Mesendoderm (in vitro differentiated cells): ENCODE measurements around the gene RABGGTB.
"Not testable (repeated sequence)": the region's sequence is repeated elsewhere in the genome, so short reads cannot be mapped to it uniquely, and the experiment has no call there.

Source experiments
- DNase-seq: peaks from one replicate; pipeline ENCODE4 v3.0.0; 2013
- H2AK5ac ChIP-seq: 2 replicates; pipeline ENCODE4 v1.6.1; 2013; ENCODE audit warnings: low read length, inconsistent platforms
- H2BK120ac ChIP-seq: 2 replicates; pipeline ENCODE4 v1.6.1; 2013; ENCODE audit warnings: low read depth, mild to moderate bottlenecking, low read length, moderate library complexity, mixed read lengths
- H2BK15ac ChIP-seq: replicated peaks from 2 replicates; pipeline ENCODE4 v1.6.1; 2013; ENCODE audit warnings: low read depth, mild to moderate bottlenecking, moderate library complexity
- H2BK5ac ChIP-seq: 2 replicates; pipeline ENCODE4 v1.6.1; 2013; ENCODE audit warnings: low read length, inconsistent platforms
- H3K18ac ChIP-seq: 2 replicates; pipeline ENCODE4 v1.6.1; 2013; ENCODE audit warnings: mild to moderate bottlenecking, low read length, mixed read lengths
- H3K23ac ChIP-seq: one replicate; pipeline ENCODE4 v1.6.1; 2013; ENCODE audit warnings: low read length
- H3K27ac ChIP-seq: 2 replicates; pipeline ENCODE4 v1.5.1; 2013; ENCODE audit warnings: low read depth, mild to moderate bottlenecking, inconsistent platforms, low read length, moderate library complexity
- H3K27me3 ChIP-seq: 2 replicates; pipeline ENCODE4 v1.6.1; 2013; ENCODE audit warnings: low read length, control low read depth, mild to moderate bottlenecking, inconsistent platforms; ENCODE audit not compliant: insufficient read depth, poor library complexity
- H3K36me3 ChIP-seq: 2 replicates; pipeline ENCODE4 v1.6.1; 2013; ENCODE audit warnings: low read length, inconsistent platforms; ENCODE audit not compliant: control insufficient read depth, insufficient read depth
- H3K4ac ChIP-seq: one replicate; pipeline ENCODE4 v1.6.1; 2013; ENCODE audit warnings: low read depth, mild to moderate bottlenecking, low read length, moderate library complexity
- H3K4me1 ChIP-seq: 2 replicates; pipeline ENCODE4 v1.6.1; 2013; ENCODE audit warnings: low read depth, low read length, inconsistent platforms; ENCODE audit not compliant: control insufficient read depth
- H3K4me2 ChIP-seq: 2 replicates; pipeline ENCODE4 v1.6.1; 2013; ENCODE audit warnings: low read length
- H3K4me3 ChIP-seq: 2 replicates; pipeline ENCODE4 v1.5.1; 2013; ENCODE audit warnings: mild to moderate bottlenecking, low read length
- H3K56ac ChIP-seq: one replicate; pipeline ENCODE4 v1.6.1; 2013; ENCODE audit warnings: low read length
- H3K79me1 ChIP-seq: 2 replicates; pipeline ENCODE4 v1.6.1; 2013; ENCODE audit warnings: low read length, inconsistent platforms
- H3K79me2 ChIP-seq: 2 replicates; pipeline ENCODE4 v1.6.1; 2013; ENCODE audit warnings: mild to moderate bottlenecking, low read length; ENCODE audit not compliant: control insufficient read depth, insufficient read depth
- H3K9ac ChIP-seq: 2 replicates; pipeline ENCODE4 v1.6.1; 2013; ENCODE audit warnings: low read length, inconsistent platforms
- H4K5ac ChIP-seq: one replicate; pipeline ENCODE4 v1.6.1; 2013; ENCODE audit warnings: low read length
- H4K8ac ChIP-seq: one replicate; pipeline ENCODE4 v1.6.1; 2013; ENCODE audit warnings: low read depth, mild to moderate bottlenecking, control low read depth, low read length, moderate library complexity
- WGBS: extraction: QIAGEN DNeasy Blood & Tissue Kit; methylation state at CpG from one replicate; pipeline ENCODE4 v1.1.7; 2013; ENCODE audit warnings: low lambda C conversion rate, missing lambda C conversion rate; ENCODE audit not compliant: insufficient coverage; ENCODE audit errors: extremely low coverage; 5-methylcytosine and 5-hydroxymethylcytosine counted together

The RABGGTB gene

DNA sequence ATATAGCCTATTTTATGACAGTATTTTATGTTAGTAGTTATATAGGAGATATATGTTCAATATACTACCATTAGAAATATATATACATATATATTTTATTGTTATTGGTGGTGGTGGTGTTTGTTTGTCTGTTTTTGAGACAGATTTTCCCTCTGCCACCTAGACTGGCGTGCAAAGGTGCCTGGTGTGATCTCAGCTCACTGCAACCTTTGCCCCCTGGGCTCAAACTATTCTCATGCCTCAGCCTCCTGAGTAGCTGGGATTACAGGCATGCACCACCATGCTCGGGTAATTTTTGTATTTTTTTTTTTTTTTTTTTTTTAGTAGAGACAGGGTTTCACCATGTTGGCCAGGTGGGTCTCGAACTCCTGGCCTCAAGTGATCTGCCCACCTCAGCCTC is 24.1 kb downstream of the RABGGTB start:
- DNase-seq, H3K4me1 ChIP-seq, H2BK15ac ChIP-seq, H3K9ac ChIP-seq, H3K79me2 ChIP-seq, H2BK120ac ChIP-seq, H2AK5ac ChIP-seq, H3K79me1 ChIP-seq, H3K4me2 ChIP-seq, H3K27ac ChIP-seq, H4K8ac ChIP-seq, H3K36me3 ChIP-seq, H4K5ac ChIP-seq, H3K18ac ChIP-seq, H3K56ac ChIP-seq, H3K23ac ChIP-seq, H3K4ac ChIP-seq, H3K4me3 ChIP-seq, H2BK5ac ChIP-seq, H3K27me3 ChIP-seq: not testable (repeated sequence)
- WGBS, result no CpG with 5 or more reads among the region's 3 CpGs

DNA sequence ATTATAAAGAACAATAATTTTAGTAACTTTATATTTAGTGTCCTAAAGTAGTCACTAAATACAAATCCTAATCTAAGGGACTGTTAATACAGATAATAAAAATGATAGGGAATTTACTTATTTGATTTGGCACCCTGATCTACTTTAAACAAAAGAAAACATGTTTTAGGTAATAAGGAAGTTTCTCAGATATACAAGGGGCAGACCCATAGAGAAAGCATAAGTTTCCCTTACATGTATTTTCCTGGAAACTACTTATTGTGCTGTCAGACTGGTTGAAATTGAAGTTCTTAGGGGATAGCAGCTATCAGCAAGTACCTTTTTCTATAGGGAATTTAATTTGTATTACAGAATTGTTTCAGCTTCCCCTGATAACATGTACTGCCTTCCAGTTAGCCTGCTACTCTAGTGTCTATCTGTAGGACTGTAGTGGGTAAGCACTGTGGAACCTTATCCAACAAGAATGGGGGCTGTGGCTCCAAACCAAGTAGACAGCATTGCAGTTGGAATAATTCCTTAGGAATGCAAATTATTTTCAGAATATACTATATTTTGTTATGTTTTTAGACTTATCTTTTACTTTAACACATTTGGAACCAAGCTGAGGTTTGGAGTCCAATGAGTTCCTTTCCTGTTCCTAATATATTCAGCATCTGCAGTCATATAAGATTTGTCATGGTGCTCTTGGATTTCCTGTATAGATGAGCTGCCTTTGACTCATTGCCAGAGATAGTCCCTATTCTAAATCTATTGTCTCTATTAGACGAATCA is 25.3 kb downstream of the RABGGTB start:
- H3K79me1 ChIP-seq, result no peaks in the 10 kb centered on the region
- no peaks in the 10 kb centered on the region for H3K36me3 ChIP-seq
- H3K23ac ChIP-seq, result no peak overlapping the region
- no peaks in the 10 kb centered on the region for H3K27me3 ChIP-seq
- no peak overlapping the region for H2BK120ac ChIP-seq
- H2BK5ac ChIP-seq, result no peak overlapping the region
- no peak overlapping the region for H2AK5ac ChIP-seq
- no peaks in the 10 kb centered on the region for H3K4me1 ChIP-seq
- no peak overlapping the region for H2BK15ac ChIP-seq
- no peak overlapping the region for H3K56ac ChIP-seq
- no CpG with 5 or more reads among the region's 1 CpG for WGBS
- H3K79me2 ChIP-seq, result no peaks in the 10 kb centered on the region
- no peak for DNase-seq
- no peak overlapping the region for H3K18ac ChIP-seq
- H4K8ac ChIP-seq, result no peak overlapping the region
- H3K4me3 ChIP-seq, result no peak overlapping the region
- H3K9ac ChIP-seq, result no peak overlapping the region
- no peak overlapping the region for H4K5ac ChIP-seq
- H3K4me2 ChIP-seq, result no peak overlapping the region
- no peak overlapping the region for H3K27ac ChIP-seq
- no peak overlapping the region for H3K4ac ChIP-seq

DNA sequence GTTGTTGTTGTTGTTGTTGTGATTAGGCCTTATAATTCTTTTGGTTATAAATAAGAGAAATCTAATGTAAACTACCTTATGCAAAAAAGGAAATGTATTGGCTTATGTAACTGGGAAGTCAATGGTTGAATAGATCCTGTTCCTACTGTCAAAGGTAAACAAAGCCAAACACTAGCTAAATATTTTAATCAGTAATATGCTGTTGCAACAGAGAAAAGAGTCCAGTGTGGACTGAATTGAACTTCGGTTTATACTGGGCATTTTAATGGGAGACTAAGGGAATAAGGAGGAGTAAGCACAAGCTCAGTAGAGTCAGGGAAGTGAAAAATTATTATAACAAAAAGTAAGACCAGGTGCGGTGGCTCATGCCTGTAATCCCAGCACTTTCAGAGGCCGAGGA is 26.0 kb downstream of the RABGGTB start:
- no peak overlapping the region for H2BK120ac ChIP-seq
- no peak overlapping the region for H3K4ac ChIP-seq
- no peak overlapping the region for H3K56ac ChIP-seq
- no peak overlapping the region for H2AK5ac ChIP-seq
- no peak overlapping the region for H2BK5ac ChIP-seq
- H3K4me1 ChIP-seq, result no peaks in the 10 kb centered on the region
- no peaks in the 10 kb centered on the region for H3K79me2 ChIP-seq
- no peaks in the 10 kb centered on the region for H3K79me1 ChIP-seq
- H3K9ac ChIP-seq, result no peak overlapping the region
- no peak overlapping the region for H3K18ac ChIP-seq
- H3K36me3 ChIP-seq, result no peaks in the 10 kb centered on the region
- no peak overlapping the region for H4K8ac ChIP-seq
- no peak overlapping the region for H2BK15ac ChIP-seq
- H3K4me3 ChIP-seq, result no peak overlapping the region
- no CpG with 5 or more reads among the region's 3 CpGs for WGBS
- no peaks in the 10 kb centered on the region for H3K27me3 ChIP-seq
- H3K4me2 ChIP-seq, result no peak overlapping the region
- H3K23ac ChIP-seq, result no peak overlapping the region
- no peak overlapping the region for H3K27ac ChIP-seq
- H4K5ac ChIP-seq, result no peak overlapping the region
- DNase-seq, result no peak

DNA sequence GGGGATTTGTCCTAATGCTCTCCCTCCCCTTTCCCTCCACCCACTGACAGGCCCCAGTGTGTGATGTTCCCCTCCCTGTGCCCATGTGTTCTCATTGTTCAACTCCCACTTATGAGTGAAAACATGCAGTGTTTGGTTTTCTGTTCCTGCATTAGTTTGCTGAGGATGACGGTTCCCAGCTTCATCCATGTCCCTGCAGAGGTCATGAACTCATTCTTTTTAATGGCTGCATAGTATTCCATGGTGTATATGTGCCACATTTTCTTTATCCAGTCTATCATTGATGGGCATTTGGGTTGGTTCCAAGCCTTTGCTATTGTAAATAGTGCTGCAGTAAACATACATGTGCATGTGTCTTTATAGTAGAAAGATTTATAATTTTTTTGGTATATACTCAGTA is 37.5 kb downstream of the RABGGTB start:
- not testable (repeated sequence) for H2BK15ac ChIP-seq, H3K27ac ChIP-seq, DNase-seq, H3K4me1 ChIP-seq, H3K18ac ChIP-seq, H4K8ac ChIP-seq, H3K9ac ChIP-seq, H2BK5ac ChIP-seq, H3K4me3 ChIP-seq, H3K79me1 ChIP-seq, H3K4ac ChIP-seq, H3K56ac ChIP-seq, H2AK5ac ChIP-seq, H2BK120ac ChIP-seq, H3K79me2 ChIP-seq, H3K23ac ChIP-seq, H3K4me2 ChIP-seq, H4K5ac ChIP-seq, H3K27me3 ChIP-seq, H3K36me3 ChIP-seq
- no CpG with 5 or more reads among the region's 1 CpG for WGBS

DNA sequence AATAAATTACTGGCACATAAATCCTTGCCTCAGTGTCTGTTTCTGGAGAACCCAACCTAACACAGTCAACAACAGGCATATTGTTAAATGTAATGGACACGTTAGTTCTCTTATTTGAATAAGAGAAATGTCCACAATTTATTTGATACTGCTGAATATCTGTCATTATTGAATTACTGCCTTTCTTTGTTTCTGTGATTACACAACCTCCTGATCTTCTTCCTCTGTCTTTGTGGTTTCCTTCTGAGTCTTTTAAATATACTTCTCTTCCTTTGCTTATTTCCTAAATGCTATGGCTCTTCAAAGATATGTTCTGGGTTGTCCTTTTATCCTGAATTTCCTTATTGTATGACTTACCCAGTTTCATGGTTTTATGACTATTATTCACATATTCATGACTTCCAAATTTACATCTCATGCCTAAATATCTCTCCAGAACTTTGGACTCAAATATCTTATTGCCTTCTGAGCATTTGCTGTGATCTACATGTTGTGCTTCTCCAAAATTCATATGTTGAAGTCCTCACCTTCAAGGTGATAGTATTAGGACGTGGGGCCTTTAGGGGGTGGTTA is 50.6 kb downstream of the RABGGTB start:
- no peak for DNase-seq
- Histone ChIP-seq H3K4me3 (no peak overlapping the region), H3K4ac (no peak overlapping the region), H3K4me1 (no peaks in the 10 kb centered on the region), H3K36me3 (no peaks in the 10 kb centered on the region), H2BK15ac (no peak overlapping the region), H2BK5ac (no peak overlapping the region), H2AK5ac (no peak overlapping the region), H2BK120ac (no peak overlapping the region), H3K27ac (no peak overlapping the region), H3K9ac (no peak overlapping the region), H3K27me3 (no peaks in the 10 kb centered on the region), H3K23ac (no peak overlapping the region), H3K18ac (no peak overlapping the region), H3K79me2 (no peaks in the 10 kb centered on the region), H3K56ac (no peak overlapping the region), H4K5ac (no peak overlapping the region), H4K8ac (no peak overlapping the region), H3K4me2 (no peak overlapping the region), H3K79me1 (no peaks in the 10 kb centered on the region)
- no CpG with 5 or more reads among the region's 2 CpGs for WGBS

DNA sequence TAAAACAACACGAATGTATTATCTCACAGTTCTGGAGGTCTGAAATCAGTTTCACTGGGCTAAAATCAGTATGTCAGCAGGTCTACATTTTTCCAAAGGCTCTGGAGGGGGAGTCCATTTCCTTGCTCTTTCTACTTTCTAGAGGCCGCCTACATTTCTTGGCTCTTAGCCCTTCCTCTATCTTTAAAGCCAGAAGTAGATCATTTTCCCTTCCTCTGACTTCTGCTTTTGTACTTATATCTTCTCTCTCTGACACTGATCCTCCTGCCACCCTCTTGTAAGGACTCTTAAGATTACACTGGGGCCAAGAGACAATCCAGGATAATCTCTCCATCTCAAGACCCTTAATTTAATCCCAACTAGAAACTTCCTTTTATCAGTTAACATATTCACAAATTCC is 52.0 kb downstream of the RABGGTB start:
- H3K79me1 ChIP-seq, result no peaks in the 10 kb centered on the region
- no peak overlapping the region for H3K4me2 ChIP-seq
- H2BK15ac ChIP-seq, result no peak overlapping the region
- H3K36me3 ChIP-seq, result no peaks in the 10 kb centered on the region
- H4K5ac ChIP-seq, result no peak overlapping the region
- no peak overlapping the region for H3K18ac ChIP-seq
- no peak overlapping the region for H3K9ac ChIP-seq
- H2BK120ac ChIP-seq, result no peak overlapping the region
- no CpG with 5 or more reads among the region's 2 CpGs for WGBS
- no peak overlapping the region for H3K4me3 ChIP-seq
- no peaks in the 10 kb centered on the region for H3K79me2 ChIP-seq
- no peak overlapping the region for H3K4ac ChIP-seq
- H4K8ac ChIP-seq, result no peak overlapping the region
- H3K27me3 ChIP-seq, result no peaks in the 10 kb centered on the region
- H3K4me1 ChIP-seq, result no peaks in the 10 kb centered on the region
- H2BK5ac ChIP-seq, result no peak overlapping the region
- no peak for DNase-seq
- no peak overlapping the region for H2AK5ac ChIP-seq
- H3K56ac ChIP-seq, result no peak overlapping the region
- no peak overlapping the region for H3K27ac ChIP-seq
- H3K23ac ChIP-seq, result no peak overlapping the region
